Middle frontal gyrus (tissue), 1 donor: Measurements from ENCODE around the gene IRX4.

ENCODE experiments used
- DNase-seq: peaks from one replicate; pipeline ENCODE4 v3.0.0-alpha.2; 2015; ENCODE audit warnings: low spot score; ENCODE audit errors: extremely low spot score

IRX4 gene

DNA sequence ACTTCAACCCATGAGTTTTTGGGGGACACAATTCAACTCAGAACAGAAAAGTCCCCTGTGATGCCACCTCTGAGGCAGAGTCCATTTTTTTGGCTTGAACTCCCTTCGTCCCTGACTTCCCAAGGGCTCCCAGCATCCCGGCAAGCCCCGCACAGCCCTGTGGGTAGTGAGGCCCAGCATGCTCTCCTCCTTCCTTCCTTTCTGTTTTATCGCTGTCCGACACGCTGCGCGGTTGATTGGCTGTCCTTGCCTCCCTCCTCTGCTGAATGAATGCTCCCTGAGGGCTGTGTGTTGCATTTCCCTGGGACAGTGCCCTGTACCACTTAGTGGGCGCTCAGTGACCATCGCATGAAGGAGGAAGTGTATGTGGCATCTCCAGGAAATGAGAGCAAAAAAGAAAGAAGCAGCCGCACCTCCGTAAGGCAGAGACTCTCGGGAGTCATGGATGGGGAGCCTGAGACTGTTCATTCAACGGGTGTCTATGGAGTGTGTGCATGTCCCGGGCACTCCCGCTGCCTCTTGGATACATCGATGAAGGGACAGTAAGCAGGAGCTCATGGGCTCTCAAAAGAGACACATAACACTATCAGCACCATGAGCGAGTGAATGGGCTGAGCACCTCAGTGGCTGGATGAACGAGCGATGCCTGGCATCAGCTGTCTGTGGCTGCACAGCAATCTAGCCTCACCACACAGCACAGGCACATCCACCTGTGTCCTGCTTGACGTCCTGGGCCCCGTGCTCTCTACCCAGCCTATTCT lies 10.1 kb upstream of the IRX4 start:
- DNase-seq: no peak

DNA sequence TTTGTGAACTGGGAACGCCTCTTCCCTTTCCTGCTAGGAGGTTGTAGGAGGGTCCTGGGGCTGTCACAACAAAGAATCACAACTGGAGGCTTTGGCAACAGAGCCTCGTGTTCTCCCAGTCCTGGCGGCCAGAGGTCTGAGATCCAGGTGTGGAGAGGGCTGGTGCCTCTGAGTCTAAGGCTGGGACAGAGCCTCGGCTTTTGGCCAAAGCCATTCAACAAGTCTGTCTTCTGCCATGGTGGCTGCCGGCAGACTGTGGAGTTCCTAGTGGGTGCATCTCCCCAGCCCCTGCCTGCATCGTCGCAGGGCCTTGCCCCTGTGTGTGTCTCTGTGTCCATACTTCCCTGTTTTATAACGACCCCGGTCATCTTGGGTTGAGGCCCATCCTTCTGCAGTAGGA lies 9.5 kb upstream of the IRX4 start:
- no peak for DNase-seq

DNA sequence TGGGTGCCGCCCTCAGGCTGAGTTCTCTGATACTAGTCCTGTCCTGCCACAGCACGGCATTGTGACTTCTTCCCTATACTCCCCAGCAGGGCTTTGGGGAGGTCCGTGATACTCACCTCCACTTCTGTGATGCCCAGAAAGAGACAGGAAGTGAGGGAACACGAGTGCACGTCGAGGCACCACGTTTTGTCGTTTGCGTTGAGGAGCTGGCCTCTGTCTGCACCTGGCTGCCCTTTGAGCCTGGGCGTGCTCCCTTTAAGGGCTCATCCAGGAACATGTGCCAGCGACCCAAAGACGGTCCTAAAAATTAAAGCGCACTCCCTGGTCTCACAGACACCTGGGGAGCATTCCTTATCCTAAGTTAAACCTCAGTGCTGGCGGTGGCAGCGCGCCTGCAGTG lies 8.7 kb upstream of the IRX4 start:
- DNase-seq: no peak

DNA sequence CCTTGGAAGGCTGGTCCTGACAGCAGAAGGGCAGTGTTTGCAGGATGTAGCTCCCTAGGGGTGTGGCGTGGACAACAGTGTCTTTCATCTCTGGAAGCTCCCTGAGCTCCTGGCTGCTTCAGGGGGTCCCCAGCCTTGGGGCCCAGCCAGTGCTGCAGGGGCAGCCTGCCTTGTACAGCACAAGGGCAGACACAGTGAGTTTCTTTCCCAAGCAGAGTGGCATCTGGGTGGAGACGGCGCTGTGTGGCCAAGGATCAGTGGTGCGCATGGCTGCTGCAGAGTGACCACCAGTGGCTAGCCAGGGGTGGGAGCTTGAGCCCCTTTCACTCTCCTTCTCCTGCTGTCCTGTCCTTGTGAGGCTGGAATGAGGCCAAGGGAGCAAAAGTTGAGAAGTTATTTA lies 7.6 kb upstream of the IRX4 start:
- no peak for DNase-seq

DNA sequence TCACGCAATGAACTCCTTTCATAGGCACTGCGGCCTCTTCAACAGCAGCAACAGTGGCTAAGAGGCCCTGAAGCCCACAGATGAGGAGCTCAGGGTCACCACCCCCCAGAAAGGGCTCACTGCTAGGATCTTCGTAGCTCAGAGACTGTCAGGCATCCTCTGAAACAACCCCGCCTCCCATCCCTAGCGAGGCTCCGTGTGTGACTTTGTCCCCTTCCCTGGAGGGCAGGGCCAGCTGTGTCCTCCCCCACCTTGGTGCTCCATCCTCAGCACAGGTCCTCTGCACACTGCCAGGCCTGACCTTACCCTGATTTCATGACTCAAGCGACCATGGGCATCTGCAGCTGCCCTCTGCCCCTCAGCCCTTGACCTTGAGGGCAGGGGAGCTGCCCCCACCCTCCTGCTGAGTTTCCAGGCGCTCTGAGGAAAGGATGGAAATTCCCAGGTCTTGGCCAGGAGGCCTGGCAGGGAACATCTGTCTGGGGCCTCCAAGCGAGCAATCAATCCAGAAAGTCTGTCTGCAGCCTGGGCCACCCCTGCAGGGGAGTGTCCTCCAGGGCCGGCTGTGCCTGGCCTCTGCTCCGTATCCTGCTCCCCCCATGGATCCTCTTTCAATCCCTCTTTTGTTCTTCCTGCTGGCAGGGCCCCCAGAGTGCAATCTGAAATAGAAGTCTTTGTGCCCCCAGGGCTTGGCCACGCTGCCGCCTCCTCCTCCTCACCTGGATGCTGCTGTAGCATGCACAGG lies 6.8 kb upstream of the IRX4 start:
- DNase-seq: no peak

DNA sequence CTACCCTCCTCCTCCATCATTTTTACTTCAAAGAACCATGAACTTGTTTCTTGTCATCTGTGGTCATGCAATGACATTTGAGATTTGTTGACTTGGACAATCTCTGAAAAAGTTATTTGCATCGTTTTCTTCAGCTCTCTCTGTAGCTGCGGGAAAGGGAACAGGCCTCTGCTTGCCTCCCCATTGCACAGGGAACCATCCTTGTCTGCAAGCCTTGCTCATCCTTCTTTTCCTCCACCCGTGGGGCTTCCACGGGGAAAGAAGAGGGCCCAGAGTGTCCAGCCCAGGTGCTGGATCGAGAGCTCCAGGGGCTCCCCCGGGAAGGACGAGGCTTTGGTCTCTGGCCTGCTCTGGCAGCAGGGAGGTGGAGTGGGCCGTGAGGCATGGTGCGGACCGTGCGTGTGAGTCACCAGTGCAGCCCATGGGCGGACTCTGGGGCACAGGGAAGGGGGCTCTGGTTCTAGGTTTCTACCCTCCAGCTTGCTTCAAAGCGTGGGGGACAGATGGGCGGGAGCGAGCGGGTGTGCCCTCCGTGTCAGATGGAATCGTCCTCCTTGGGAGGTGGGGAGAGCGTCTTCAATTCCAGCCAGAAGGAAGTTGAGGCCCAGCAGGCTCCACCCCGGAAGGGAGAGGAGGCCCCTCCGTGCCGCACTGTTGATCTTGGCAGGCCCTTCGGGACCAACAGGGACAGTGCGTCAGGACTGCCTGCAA lies 6.0 kb upstream of the IRX4 start:
- no peak for DNase-seq

DNA sequence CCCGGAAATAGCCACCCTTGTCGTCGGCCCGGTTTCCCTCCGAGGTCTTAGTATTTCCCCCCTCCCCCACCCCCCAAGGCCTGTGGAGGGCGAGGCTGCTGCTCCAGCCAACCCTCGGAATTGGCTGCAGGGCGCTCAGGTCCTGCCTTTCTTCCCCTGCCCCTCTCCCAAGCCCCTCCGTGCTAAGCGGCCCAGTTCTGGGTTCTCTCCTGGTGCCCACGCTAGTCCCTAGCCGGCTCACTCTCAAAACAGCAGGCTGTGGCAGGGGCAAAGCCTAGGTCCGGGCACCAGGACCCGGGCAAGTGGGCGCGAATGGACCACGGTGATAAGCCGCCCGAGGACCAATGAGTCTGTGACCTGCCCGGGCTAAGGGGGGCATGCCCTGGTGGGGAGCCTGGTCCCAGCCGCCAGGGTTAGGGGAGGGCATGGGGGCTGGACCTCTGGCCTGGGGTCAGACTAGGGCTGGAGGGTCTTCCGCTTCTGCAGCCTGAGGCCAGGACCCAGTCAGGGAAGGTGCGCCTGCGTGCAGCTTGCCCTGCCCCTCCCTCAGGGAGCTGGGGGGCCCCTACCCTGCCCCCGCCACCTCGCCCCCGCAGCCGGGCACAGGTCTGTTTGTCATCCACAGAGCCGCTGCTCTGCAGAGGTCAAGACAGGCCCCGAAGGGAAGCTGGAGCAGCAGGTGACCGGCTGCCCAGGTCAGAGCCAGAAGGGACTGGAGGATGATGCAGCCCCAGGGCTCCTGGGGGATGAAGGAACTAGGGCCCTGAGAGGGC lies 5.0 kb upstream of the IRX4 start:
- DNase-seq: no peak

DNA sequence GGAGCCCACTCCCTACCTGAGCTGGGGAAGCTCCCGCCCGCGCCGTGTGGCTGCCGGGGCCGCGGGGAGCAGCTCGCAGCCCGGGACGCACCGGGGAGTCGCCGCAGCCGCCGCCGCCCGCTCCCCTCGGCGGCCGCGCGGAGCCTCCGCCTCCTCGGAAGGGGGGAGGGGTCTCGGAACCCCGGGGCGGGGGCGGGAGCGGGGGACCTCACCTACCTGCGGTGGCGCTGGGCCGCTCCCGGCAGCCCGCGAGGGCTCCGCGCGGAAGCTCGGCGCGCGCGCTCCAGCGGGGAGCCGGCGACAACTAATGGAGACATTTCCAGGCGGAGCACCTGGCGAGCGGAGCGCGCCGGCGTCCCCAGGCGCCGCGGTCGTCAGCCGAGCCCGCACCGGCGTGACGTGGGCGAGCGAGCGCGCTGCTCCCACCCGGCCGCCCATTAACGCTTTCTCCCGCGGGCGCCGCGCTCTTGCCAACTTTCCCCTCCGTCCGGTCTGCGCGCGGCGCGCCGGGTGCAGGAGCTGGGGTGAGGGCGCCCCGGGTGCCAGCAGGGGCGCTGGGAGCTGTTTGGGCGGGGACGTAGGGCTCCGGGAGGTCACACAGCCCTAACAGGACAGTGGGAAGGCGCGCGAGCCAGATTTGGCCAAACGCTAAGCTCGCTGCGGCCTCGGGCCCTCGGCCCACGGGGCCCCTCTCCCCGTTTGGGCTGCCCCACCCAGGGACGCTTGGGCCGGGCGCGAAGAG lies 4.3 kb upstream of the IRX4 start:
- no peak for DNase-seq

DNA sequence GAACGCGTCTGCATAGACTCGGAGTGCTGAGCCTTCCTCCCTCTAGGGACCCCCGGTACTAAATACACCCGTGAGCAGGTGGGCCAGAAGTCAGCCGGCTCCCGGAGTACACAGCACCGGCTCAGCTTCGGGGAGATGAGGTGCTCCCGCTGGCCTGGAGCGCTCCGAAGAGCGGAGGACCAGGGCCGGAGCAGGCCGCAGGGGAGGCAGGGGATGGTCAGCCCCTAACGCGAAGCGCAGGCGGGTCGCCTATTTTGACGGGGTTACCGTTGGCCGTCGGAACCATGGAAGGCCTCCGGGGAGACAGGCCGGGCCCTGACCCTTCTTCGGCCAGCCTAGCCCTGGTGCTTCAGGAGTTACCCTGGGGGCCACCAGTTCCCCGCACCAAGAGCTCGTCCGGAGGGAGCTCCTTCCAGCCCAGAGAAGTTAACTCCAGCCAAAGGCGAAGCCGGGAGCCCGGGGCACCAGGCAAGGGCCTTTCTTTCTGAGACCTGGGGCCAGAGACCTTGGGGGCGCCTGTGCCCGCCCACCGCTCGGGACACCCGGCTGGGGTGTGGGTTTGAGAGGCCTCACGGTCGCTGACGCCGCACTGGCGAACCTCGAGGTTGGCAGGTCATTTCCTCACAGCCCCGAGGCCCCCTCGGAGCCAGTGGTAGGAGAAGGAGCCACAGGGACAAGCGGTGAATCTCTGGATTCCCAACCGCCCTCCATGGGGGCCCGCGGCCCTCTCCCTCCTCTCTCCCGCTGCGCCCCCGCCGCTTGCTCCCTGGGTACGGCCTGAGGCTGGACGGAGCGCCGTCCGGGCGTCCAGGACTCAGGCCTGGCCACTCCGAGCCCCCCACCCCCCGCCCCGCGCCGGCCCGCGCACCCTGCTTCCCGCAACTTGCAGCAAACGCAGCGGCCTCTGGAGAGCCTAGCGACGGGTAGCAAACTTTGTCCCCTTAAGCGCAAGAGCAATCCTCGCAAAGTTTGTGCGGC lies 3.4 kb upstream of the IRX4 start:
- no peak for DNase-seq

DNA sequence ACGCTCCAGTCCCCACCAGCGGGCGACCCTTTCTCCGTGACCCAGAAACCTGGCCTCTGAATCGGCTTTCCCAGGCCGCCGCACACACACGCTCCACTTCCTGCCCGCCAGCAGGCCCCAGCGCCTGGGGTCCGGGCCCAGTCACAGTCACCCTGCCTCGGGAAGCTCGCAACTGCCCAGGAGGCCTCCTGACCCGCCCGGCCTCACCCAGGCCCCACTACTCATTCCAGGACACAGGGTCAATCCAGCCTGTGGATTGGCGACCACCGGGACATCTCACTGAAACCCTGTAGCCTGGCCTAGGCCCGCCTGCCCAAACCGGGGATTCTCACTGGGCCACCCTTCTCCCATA lies 2.7 kb upstream of the IRX4 start:
- no peak for DNase-seq

DNA sequence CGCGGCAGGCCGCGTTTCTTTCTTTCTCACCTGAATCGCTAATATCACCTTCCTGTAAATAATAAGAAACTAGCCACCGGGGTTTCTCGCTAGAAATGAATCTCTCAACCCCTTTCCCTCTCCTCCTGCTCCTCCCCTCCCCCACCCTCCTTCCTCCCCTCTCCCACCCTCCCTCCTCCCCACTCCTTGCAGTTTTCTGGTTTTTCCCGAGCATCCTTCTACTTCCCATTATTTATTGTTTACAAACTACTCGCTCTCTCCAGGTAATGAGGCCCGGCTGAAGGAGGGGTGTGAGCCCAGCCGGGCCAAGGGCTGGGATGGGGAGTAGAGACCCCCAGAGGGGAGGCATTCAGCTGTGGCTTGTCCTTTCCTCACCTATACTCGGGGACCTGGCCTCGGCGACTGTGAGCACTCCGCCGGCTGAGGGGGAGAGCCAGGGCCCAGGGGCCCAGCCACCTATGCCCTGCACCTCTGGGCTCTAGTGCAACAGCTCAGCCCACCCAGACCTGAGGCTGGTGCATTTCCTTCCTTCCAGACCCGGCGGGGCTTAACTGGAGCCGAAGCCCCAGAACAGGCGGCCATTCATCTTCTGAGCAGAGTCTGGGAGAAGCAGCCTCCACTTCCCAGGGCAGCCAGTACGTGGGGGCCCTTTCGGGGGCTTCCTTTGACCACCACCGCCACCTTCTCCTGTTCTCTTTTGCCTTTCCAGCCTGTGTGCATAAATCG lies 2.1 kb upstream of the IRX4 start:
- DNase-seq: no peak

DNA sequence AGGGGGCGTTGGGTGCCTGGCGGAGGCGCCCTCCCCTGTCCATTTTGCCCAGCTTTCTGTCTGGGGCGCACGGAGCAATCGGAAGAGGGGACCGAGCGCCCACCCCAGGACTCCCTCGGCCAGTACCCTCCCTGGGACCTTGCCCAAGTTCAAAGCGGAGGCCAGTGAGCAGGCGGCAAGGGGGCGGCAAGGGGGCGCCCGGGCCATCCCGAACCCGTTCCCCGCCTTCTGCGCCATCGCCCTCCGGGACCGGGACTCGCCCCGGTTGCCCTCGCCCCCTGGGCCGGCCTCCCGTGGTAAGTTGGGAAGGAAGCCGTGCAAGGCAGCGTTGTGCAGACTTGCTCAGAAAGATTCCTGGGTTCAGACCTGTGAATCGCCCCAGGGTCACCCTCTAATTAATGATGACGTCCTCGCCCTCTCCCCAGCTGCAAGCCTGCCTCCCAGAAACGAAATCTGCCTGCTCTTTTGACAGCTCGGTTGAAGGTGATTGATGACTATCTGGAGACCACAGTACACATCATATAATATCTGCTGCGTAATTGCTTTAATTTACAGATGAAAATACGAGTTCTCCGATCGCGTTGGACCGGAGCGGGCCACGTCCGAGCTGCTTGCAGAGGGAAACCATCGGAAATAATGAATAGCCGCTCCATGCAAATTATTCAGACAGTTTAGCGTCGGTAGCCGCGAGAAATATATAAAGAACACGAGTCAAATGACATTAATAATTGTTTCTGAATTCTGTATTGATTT lies 1.4 kb upstream of the IRX4 start:
- DNase-seq: no peak

DNA sequence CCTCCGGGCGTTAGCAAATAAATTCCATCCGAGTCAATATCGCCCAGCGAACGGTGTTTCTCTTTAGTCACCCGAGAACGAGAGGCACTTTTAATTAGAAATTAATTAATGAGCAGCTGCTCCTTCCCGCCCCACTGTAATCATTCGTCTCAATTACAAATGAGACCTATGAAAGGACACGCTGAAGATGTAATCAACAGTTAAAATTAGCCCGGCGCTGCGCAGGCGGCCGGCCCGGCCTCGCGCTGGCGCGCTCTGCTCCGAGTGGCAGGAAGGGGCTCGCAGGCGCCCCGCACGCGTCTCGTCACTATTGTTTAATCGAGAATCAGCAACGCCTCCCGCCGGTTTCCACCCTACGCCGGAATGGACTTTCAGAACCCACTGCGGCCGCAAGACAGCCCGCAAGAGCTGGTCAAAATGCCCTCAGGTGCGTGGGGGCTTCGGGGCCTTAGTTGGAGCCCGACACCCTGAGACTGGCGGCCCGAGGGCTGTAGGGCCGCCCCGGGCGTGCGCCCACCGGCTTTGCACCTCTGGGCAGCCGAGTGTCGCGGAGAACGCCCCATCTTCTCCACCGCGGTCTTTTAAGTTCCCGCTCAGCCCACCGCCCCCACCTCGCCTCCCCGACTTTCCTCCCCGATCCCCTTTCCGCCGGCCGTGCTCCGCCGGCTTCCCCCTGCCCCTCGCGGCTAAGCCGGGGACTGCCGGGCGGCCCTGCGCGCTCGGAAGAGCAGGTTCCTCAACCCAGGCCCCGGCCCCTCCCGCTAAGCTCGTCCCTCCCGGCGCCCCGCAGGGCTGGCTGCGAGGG lies 597 bp upstream of the IRX4 start:
- no peak for DNase-seq

DNA sequence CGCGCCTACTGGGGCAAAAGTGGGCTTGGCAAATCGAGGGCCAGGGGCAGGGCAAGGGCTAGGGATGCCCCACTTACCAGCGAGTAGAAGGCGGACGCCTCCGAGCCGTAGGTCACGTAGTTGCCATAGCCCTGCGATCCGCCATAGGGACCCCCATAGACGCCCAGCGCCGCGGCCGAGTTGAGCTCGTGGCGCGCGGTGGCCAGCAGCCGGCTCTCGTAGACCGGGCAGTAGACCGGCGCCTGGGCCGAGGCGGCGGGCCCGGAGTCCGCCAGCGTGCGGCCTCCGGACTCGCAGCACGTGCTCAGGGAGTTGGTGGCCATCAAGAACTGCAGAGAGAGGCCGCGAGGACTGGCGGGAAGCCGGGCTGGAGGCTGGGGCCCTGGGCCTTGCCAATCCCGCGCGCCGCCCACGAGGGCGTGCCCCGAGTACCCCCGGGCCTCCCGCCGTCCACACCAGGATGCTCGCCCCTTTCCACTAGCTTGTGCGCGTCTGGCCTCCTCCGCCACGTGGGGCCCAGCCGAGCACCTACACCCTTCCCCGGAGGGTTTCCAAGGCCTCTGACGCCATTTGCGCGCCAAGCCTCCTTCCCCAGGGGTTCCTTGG lies 891 bp downstream of the IRX4 start:
- no peak for DNase-seq

DNA sequence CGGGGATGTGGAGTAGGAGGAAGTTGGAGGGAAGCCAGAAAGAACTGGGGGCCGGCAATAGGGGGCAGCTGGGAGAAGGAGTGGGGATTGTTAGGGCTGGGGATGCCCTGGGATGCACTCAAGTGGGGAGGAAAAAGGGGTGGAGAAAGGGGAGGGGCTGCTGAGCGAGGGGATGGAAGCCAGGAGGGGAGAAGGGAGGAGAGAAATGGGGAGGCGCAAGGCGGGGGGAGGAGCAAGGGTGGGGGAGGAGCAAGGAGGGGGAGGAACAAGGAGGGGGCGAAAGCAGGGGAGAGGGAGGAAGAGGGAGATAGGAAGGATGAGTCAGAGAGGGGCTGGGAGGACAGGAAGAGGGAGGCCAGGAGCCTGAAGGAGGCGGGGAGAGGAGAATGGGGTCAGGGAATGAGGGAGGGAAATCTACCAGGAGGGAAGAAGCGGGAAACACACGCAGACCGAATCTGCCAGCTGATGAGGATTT lies 1.6 kb downstream of the IRX4 start:
- no peak for DNase-seq

DNA sequence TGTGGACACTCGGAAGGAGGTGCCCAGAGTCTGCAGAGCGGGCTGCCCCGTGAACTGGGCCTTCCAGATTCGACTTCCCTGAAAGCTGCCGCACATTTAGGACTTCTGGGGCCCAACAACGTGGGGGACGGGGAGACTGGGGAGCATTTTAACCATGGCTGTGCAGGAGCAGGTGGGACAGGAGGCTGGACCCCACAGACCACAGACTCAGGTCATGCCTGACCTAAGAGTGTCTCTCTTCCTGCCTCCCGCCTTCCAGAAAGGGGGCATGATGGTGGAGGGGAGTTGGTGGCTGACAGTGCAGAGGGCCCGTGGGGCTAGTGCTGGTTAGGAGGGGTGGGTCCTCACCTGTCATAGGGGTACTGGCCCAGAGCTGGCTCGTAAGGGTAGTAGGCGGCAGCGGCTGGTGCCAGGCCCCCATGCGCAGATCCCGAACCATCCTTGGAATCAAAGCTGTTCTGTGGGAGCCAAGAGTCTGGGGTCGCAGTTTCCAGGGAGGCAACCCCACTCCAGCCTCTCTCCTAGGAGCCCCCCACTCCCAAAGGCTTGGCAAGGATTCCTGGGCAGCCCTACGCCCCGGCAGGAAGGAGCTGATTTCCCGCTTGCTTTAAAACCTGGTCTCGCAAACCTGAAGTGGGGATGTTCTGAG lies 2.2 kb downstream of the IRX4 start:
- no peak for DNase-seq
